HEK293 (cell line): Measurements from ENCODE around the gene THBS3.

Experiments
- CTCF ChIA-PET: fragments of 350-600 bp; formaldehyde crosslinking; extraction: SDS; loops from one replicate; lab custom pipeline; 2021; ENCODE audit warnings: antibody characterized with exemption; lab: Yijun Ruan, JAX
- POLR2A ChIA-PET: fragments of 300-600 bp; formaldehyde crosslinking; extraction: SDS; loops from one replicate; lab custom pipeline; 2020; ENCODE audit warnings: antibody characterized with exemption, inconsistent platforms; lab: Yijun Ruan, JAX
- H3K27ac ChIP-seq: fragments of 200-500 bp; sonication (Bioruptor generic); 2 replicates; pipeline ENCODE4 v1.5.1; 2014; ENCODE audit warnings: low read depth, low read length, control low read depth, inconsistent platforms; ENCODE audit errors: extremely low read depth
- H3K36me3 ChIP-seq, 2 experiments: fragments of 200-500 bp in 1 of 2; sonication (Bioruptor generic) in 1 of 2; 1 replicate in 1 of 2; 2 replicates in 1 of 2; pipeline ENCODE4 v1.5.1; 2014 to 2017; ENCODE audit warnings: inconsistent platforms in 2 of 2, low read length in 2 of 2; ENCODE audit not compliant: control insufficient read depth in 2 of 2, insufficient read depth in 1 of 2
- H3K4me1 ChIP-seq: fragments of 200-500 bp; sonication (Bioruptor generic); 2 replicates; pipeline ENCODE4 v1.5.1; 2014; ENCODE audit warnings: mild to moderate bottlenecking, low read length, inconsistent platforms; ENCODE audit not compliant: control insufficient read depth, insufficient read depth
- H3K4me3 ChIP-seq: 2 replicates; pipeline ENCODE4 v1.5.1; 2011; ENCODE audit warnings: low read depth, mild to moderate bottlenecking, control low read depth, low read length, moderate library complexity
- H3K9me3 ChIP-seq: fragments of 200-500 bp; sonication (Bioruptor generic); 2 replicates; pipeline ENCODE4 v1.5.1; 2014; ENCODE audit warnings: low read depth, low read length, inconsistent platforms; ENCODE audit not compliant: control insufficient read depth, insufficient read depth
- GLIS2 ChIP-seq: fragments of 450-650 bp; formaldehyde crosslinking; IDR thresholded peaks from 2 replicates; pipeline ENCODE4 v1.5.1; 2016; ENCODE audit warnings: missing biosample characterization, missing genetic modification characterization
- KLF8 ChIP-seq: fragments of 450-650 bp; formaldehyde crosslinking; IDR thresholded peaks from 2 replicates; pipeline ENCODE4 v1.5.1; 2016; ENCODE audit warnings: missing biosample characterization, missing genetic modification characterization
- OVOL3 ChIP-seq: fragments of 450-650 bp; formaldehyde crosslinking; IDR thresholded peaks from 2 replicates; pipeline ENCODE4 v1.5.1; 2016; ENCODE audit warnings: missing biosample characterization, missing genetic modification characterization
- PRDM10 ChIP-seq: fragments of 450-650 bp; formaldehyde crosslinking; IDR thresholded peaks from 2 replicates; pipeline ENCODE4 v1.5.1; 2016; ENCODE audit warnings: missing biosample characterization, missing genetic modification characterization
- SCRT2 ChIP-seq: fragments of 450-650 bp; formaldehyde crosslinking; IDR thresholded peaks from 2 replicates; pipeline ENCODE4 v1.5.1; 2016; ENCODE audit warnings: missing biosample characterization, missing genetic modification characterization
- YY1 ChIP-seq: fragments of 450-650 bp; formaldehyde crosslinking; IDR thresholded peaks from 2 replicates; pipeline ENCODE4 v1.5.1; 2018; ENCODE audit warnings: missing biosample characterization, missing genetic modification characterization
- ZBTB17 ChIP-seq: fragments of 450-650 bp; formaldehyde crosslinking; IDR thresholded peaks from 2 replicates; pipeline ENCODE4 v1.5.1; 2016; ENCODE audit warnings: missing biosample characterization, missing genetic modification characterization
- ZNF10 ChIP-seq: fragments of 450-650 bp; formaldehyde crosslinking; IDR thresholded peaks from 2 replicates; pipeline ENCODE4 v1.5.1; 2017; ENCODE audit warnings: missing biosample characterization, missing genetic modification characterization
- ZNF214 ChIP-seq: fragments of 450-650 bp; formaldehyde crosslinking; IDR thresholded peaks from 2 replicates; pipeline ENCODE4 v1.5.1; 2017; ENCODE audit warnings: missing biosample characterization, mild to moderate bottlenecking, missing genetic modification characterization, borderline replicate concordance
- ZNF221 ChIP-seq: fragments of 450-650 bp; formaldehyde crosslinking; IDR thresholded peaks from 2 replicates; pipeline ENCODE4 v1.5.1; 2017; ENCODE audit warnings: missing biosample characterization, missing genetic modification characterization, borderline replicate concordance
- ZNF311 ChIP-seq: fragments of 450-650 bp; formaldehyde crosslinking; IDR thresholded peaks from 2 replicates; pipeline ENCODE4 v1.5.1; 2017; ENCODE audit warnings: missing biosample characterization, missing genetic modification characterization, borderline replicate concordance
- ZNF350 ChIP-seq: fragments of 450-650 bp; formaldehyde crosslinking; IDR thresholded peaks from 2 replicates; pipeline ENCODE4 v1.5.0; 2017; ENCODE audit warnings: missing biosample characterization, mild to moderate bottlenecking, missing genetic modification characterization
- ZNF426 ChIP-seq: fragments of 450-650 bp; formaldehyde crosslinking; IDR thresholded peaks from 2 replicates; pipeline ENCODE4 v1.5.1; 2017; ENCODE audit warnings: missing biosample characterization, missing genetic modification characterization, mild to moderate bottlenecking, inconsistent platforms, moderate library complexity
- ZNF518A ChIP-seq: fragments of 450-650 bp; formaldehyde crosslinking; conservative IDR thresholded peaks from 2 replicates; pipeline ENCODE4 v1.5.1; 2016; ENCODE audit warnings: low read depth, missing biosample characterization, missing genetic modification characterization
- ZNF658 ChIP-seq: fragments of 450-650 bp; formaldehyde crosslinking; IDR thresholded peaks from 2 replicates; pipeline ENCODE4; 2016; ENCODE audit warnings: missing biosample characterization, missing genetic modification characterization

THBS3 gene

GRCh38 chr1:155219592-155220031 is 11.9 kb upstream of the THBS3 start:
- Histone ChIP-seq H3K27ac (no peak overlapping the region), H3K4me3 (no peak overlapping the region), H3K36me3 (peaks cover 0 to 19% of the 10 kb centered on the region in 2 experiments; a peak in 1 of 3 replicates), H3K9me3 (no peaks in the 10 kb centered on the region), H3K4me1 (no peaks in the 10 kb centered on the region)
- CTCF ChIA-PET = interaction anchor here (1.2 to 1.9 kb wide), 2 partner anchors 13 to 31 kb away, joined by 4 to 5 read pairs; no protein-coding TSS in a partner anchor
- POLR2A ChIA-PET = no interaction called here
- peak; percentile 52; the same call in 1 of the 2 replicates for TF ChIP-seq GLIS2 (tag by site-specific recombination)
- no peak for TF ChIP-seq ZNF426 (tag by site-specific recombination)
- TF ChIP-seq ZNF311 (tag by site-specific recombination) = no peak
- no peak for TF ChIP-seq ZNF658 (tag by site-specific recombination)
- TF ChIP-seq SCRT2 (tag by site-specific recombination) = 0 out of 2 replicates have a peak, but pooled peaks have one; percentile 49
- no peak for TF ChIP-seq ZNF214
- 0 out of 2 replicates have a peak, but pooled peaks have one; percentile 14 for TF ChIP-seq ZNF518A
- TF ChIP-seq YY1 (tag by site-specific recombination) = peak; percentile 80

GRCh38 chr1:155218854-155219591 is 11.3 kb upstream of the THBS3 start:
- Histone ChIP-seq H3K27ac (no peak overlapping the region), H3K9me3 (no peaks in the 10 kb centered on the region), H3K4me1 (no peaks in the 10 kb centered on the region), H3K4me3 (no peak overlapping the region), H3K36me3 (peaks cover 0 to 19% of the 10 kb centered on the region in 2 experiments; a peak in 1 of 3 replicates)
- ChIA-PET POLR2A (interaction anchor here (0.9 to 1.0 kb wide), 2 partner anchors 12 to 25 kb away, joined by 3 to 5 read pairs; no protein-coding TSS in a partner anchor), CTCF (interaction anchor here (0.6 to 1.9 kb wide), 3 partner anchors 12 to 796 kb away, joined by 3 to 5 read pairs (median 4); no protein-coding TSS in a partner anchor)
- TF ChIP-seq ZNF10 (tag by site-specific recombination) (no peak), PRDM10 (tag by site-specific recombination) (peak; percentile 91), ZBTB17 (peak; percentile 61), ZNF350 (tag by site-specific recombination) (no peak), ZNF518A (peak; percentile 59; the same call in 1 of the 2 replicates), YY1 (tag by site-specific recombination) (peak; percentile 93), ZNF221 (tag by site-specific recombination) (no peak), OVOL3 (tag by site-specific recombination) (peak; percentile 34; the same call in 1 of the 2 replicates), KLF8 (peak; percentile 40; the same call in 1 of the 2 replicates)
